ENCODE results near the gene P2RY8. TPM values are rescaled to one million over a fixed set of nuclear protein-coding genes. Genes with fewer than 3 reads are reported as not detected.

P2RY8 gene
- total and polyA plus RNA-seq, 2 experiments from 2014 or later: not detected

- Histone ChIP-seq H3K9me3 (ENCODE audit: low read depth) (no peaks in the 10 kb centered on the region), H3K4me3 (no peak overlapping the region), H3K27me3 (no peaks in the 10 kb centered on the region), H3K4me1 (ENCODE audit: low read depth) (no peaks in the 10 kb centered on the region), H3K36me3 (no peaks in the 10 kb centered on the region), H3K27ac (no peak overlapping the region)
- no peak for DNase-seq (ENCODE audit: low read depth in 1 of 2, low spot score in 1 of 2)
- TF ChIP-seq, protein P1, sequence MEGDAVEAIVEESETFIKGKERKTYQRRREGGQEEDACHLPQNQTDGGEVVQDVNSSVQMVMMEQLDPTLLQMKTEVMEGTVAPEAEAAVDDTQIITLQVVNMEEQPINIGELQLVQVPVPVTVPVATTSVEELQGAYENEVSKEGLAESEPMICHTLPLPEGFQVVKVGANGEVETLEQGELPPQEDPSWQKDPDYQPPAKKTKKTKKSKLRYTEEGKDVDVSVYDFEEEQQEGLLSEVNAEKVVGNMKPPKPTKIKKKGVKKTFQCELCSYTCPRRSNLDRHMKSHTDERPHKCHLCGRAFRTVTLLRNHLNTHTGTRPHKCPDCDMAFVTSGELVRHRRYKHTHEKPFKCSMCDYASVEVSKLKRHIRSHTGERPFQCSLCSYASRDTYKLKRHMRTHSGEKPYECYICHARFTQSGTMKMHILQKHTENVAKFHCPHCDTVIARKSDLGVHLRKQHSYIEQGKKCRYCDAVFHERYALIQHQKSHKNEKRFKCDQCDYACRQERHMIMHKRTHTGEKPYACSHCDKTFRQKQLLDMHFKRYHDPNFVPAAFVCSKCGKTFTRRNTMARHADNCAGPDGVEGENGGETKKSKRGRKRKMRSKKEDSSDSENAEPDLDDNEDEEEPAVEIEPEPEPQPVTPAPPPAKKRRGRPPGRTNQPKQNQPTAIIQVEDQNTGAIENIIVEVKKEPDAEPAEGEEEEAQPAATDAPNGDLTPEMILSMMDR (IDR thresholded peaks at IDR 0.05; ENCODE audit: low read depth, low read length): no peak
Observed at GRCh38 chrX:1529328-1529727, 7.7 kb downstream of the P2RY8 start.

GRCh38 chrX:1528884-1529203 lies 8.1 kb downstream of the P2RY8 start:
- H3K27ac ChIP-seq: no peak overlapping the region
- H3K4me1 ChIP-seq (ENCODE audit: low read depth): no peaks in the 10 kb centered on the region
- no peak overlapping the region for H3K4me3 ChIP-seq
- DNase-seq (ENCODE audit: low read depth in 1 of 2, low spot score in 1 of 2): no peak
- no peaks in the 10 kb centered on the region for H3K9me3 ChIP-seq (ENCODE audit: low read depth)
- no peaks in the 10 kb centered on the region for H3K27me3 ChIP-seq
- no peaks in the 10 kb centered on the region for H3K36me3 ChIP-seq
- TF ChIP-seq, protein P1 (IDR thresholded peaks at IDR 0.05; ENCODE audit: low read depth, low read length): no peak

DNA sequence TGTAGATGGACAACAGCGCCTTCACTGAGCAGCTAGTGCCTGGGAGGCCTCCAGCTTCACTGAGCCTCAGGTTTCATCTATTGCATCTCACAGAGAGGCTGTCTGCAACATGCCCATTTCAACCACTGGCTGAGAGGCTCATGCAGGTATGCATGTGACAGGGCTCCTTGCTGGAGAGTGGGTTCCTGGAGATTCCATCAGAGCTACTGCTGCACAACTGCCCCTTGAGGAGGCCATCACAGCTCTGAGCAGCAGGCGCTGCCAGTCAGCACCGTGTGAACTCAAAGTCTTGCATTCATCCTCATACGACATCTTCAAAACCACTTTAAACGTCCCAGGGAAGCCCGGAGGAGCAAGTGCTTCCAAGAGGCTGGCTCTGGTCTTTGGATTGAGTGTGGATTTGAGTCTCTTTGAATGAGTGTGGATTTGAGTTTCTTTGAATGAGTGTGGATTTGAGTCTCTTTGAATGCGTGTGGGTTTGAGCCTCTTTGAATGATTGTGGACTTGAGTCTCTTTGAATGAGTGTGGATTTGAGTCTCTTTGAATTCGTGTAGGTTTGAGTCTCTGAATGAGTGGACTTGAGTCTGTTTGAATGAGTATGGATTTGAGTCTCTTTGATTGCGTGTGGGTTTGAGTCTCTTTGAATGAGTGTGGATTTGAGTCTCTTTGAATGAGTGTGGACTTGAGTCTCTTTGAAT lies 8.7 kb downstream of the P2RY8 start:
- H3K27me3 ChIP-seq: no peaks in the 10 kb centered on the region
- DNase-seq (ENCODE audit: low read depth in 1 of 2, low spot score in 1 of 2): no peak
- H3K4me3 ChIP-seq: no peak overlapping the region
- H3K36me3 ChIP-seq: no peaks in the 10 kb centered on the region
- no peaks in the 10 kb centered on the region for H3K9me3 ChIP-seq (ENCODE audit: low read depth)
- TF ChIP-seq, protein P1 (IDR thresholded peaks at IDR 0.05; ENCODE audit: low read depth, low read length): no peak
- H3K27ac ChIP-seq: no peak overlapping the region
- H3K4me1 ChIP-seq (ENCODE audit: low read depth): no peaks in the 10 kb centered on the region

- no peaks in the 10 kb centered on the region for H3K9me3 ChIP-seq (ENCODE audit: low read depth)
- H3K4me3 ChIP-seq: no peak overlapping the region
- no peaks in the 10 kb centered on the region for H3K27me3 ChIP-seq
- H3K27ac ChIP-seq: no peak overlapping the region
- no peak for DNase-seq (ENCODE audit: low read depth in 1 of 2, low spot score in 1 of 2)
- H3K4me1 ChIP-seq (ENCODE audit: low read depth): no peaks in the 10 kb centered on the region
- TF ChIP-seq, protein P1 (IDR thresholded peaks at IDR 0.05; ENCODE audit: low read depth, low read length): no peak
- H3K36me3 ChIP-seq: no peaks in the 10 kb centered on the region
Observed at GRCh38 chrX:1527457-1527856, 9.5 kb downstream of the P2RY8 start.

DNA sequence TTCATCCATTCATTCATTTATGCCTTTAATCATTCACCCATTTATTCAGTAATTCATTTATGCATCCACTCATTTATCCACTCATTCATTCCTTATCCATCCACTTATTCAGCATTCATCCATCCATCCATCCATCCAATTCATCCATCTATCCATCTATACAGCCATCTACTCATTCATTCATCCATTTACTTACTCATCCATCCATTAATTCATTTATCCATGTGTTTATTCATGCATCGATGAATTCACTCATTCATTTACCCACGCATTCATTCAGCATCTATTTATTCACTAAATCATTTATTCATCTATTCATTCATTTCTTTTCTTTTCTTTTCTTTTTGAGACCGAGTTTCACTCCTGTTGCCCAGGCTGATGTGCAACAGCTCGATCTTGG lies 10.4 kb downstream of the P2RY8 start:
- Histone ChIP-seq H3K9me3 (ENCODE audit: low read depth) (no peaks in the 10 kb centered on the region), H3K27ac (no peak overlapping the region), H3K36me3 (no peaks in the 10 kb centered on the region), H3K27me3 (no peaks in the 10 kb centered on the region), H3K4me3 (no peak overlapping the region), H3K4me1 (ENCODE audit: low read depth) (no peaks in the 10 kb centered on the region)
- DNase-seq (ENCODE audit: low read depth in 1 of 2, low spot score in 1 of 2): no peak
- TF ChIP-seq, protein P1 (IDR thresholded peaks at IDR 0.05; ENCODE audit: low read depth, low read length): no peak
